GM12864 (cell line): Measurements from ENCODE around the gene DNMT3A.

Source experiments
- DNase-seq: peaks from one replicate; pipeline ENCODE4 v3.0.0-alpha.2; 2011; ENCODE audit warnings: low read depth
- H3K4me3 ChIP-seq: 2 replicates; pipeline ENCODE4 v1.5.1; 2011; ENCODE audit warnings: mild to moderate bottlenecking, low read depth, low read length, control low read depth
- TF ChIP-seq, protein P1 (sequence below): IDR thresholded peaks from 2 replicates; pipeline ENCODE4 v1.5.1; 2011; ENCODE audit warnings: low read depth, mild to moderate bottlenecking, moderate library complexity, low read length, control low read depth, inconsistent platforms; ENCODE audit errors: missing control alignments

The DNMT3A gene

DNA sequence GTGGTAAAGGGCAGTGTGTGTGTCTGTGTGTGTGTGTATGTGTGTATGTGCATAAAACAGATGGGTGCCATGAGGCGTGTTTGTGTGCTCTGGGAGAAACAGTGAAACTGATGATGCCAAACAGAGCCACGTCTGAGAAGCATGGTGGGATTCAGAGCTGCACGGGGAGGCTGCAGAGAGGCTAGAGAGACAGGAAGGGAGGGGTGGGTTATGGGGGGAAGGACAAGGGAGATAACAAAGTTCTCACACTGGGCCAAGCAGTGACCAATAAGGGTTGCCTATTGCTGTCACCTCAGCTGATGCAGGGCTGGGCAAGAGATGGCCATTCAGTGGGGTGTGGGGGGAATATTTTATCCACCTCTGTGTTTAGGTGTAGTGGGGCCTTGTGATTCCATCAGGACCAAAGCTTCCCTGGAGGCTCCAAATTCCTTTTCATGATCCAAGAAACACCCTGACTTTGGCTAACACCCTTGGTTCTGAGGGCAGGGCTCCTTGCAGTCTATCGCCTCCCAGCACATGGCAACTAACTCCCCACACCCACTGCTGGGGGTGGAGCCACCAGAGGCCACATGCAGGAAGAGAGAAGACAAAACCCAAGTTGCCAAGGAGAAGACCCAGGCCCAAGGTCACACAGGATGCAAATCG is 119.1 kb downstream of the DNMT3A start:
- no peak for DNase-seq
- TF ChIP-seq, protein P1, sequence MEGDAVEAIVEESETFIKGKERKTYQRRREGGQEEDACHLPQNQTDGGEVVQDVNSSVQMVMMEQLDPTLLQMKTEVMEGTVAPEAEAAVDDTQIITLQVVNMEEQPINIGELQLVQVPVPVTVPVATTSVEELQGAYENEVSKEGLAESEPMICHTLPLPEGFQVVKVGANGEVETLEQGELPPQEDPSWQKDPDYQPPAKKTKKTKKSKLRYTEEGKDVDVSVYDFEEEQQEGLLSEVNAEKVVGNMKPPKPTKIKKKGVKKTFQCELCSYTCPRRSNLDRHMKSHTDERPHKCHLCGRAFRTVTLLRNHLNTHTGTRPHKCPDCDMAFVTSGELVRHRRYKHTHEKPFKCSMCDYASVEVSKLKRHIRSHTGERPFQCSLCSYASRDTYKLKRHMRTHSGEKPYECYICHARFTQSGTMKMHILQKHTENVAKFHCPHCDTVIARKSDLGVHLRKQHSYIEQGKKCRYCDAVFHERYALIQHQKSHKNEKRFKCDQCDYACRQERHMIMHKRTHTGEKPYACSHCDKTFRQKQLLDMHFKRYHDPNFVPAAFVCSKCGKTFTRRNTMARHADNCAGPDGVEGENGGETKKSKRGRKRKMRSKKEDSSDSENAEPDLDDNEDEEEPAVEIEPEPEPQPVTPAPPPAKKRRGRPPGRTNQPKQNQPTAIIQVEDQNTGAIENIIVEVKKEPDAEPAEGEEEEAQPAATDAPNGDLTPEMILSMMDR, result no peak

DNA sequence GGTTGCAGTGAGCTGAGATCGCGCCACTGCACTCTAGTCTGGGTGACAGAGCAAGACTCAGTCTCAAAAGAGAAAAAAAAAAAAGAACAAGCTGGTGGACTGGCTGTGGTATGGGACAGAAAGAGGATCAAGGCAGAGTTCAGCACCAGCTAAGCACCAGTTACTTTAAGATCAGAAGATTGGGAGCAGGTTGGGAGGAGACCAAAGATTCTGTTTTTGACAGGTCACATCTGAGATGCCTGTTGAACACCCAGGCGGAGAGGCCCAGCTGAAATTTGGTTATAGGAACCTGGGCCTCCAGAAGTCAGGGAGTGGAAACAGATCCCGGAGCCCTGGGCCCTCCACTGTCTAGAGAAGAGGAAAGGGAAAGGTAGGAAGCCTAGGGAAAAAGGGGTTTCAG is 120.1 kb downstream of the DNMT3A start:
- H3K4me3 ChIP-seq, result no peak overlapping the region
- TF ChIP-seq, protein P1, result no peak
- DNase-seq, result no peak

More for the DNA sequence above, 119.1 kb downstream of the DNMT3A start:
- H3K4me3 ChIP-seq, result no peak overlapping the region

DNA sequence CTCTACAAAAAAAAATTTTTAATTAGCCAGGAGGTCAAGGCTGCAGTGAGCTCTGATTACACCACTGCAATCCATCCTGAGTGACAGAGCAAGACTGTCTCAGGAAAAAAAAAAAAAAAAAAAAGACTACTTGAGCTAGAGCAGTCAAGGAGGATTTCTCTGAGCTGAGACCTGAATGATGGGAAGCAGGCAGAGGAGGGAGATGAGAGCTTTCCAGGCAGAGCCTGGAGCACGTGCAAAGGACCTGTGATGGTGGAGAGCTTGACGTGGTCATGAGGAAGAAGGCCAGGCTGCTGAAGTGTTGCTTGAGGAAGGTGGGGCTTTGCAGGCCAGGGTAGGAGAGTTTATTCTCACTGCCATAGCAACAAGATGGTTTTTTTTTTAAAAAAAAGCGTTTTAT is 121.4 kb downstream of the DNMT3A start:
- TF ChIP-seq, protein P1, result no peak
- DNase-seq, result no peak
- H3K4me3 ChIP-seq, result no peak overlapping the region

DNA sequence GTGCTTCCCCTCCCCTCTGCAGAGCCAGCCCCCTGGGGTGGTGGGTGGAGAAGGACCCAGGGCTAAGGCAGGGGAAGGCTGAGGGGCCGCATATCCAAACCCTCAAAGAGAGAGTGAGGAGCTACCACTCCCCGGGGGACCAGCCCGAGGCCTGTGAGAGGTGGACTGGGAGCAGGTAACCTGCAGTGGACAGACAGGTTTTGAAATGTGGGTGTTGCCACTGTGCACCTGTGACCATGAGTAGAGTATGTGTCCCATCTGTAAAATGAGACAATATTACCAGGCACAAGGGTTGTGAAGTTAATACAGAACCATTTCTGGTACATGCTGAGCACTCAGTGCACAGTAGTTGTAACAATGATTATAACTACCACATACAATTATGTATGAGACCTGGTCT is 122.1 kb downstream of the DNMT3A start:
- TF ChIP-seq, protein P1, result no peak
- DNase-seq, result no peak
- no peak overlapping the region for H3K4me3 ChIP-seq

DNA sequence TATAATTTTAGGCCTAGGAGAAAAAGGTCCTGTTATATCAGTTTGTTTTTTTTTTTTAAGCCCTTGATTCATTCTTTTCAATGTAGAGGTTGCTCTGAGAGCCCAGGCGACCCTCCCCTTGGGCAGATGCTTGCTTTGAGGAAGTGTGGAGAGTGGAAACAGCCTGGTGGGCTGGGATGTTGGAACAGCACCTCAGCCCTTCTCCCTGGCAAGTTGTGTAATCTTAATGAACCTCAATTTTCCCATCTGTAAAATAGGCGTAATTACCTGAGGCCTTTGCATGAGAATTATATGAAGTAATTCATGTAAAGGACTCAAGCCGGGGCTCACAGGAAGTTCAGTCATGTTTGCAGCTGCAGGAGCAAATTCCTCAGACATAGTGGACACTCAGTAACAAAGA is 123.6 kb downstream of the DNMT3A start:
- TF ChIP-seq, protein P1, result no peak
- no peak for DNase-seq
- H3K4me3 ChIP-seq, result no peak overlapping the region

DNA sequence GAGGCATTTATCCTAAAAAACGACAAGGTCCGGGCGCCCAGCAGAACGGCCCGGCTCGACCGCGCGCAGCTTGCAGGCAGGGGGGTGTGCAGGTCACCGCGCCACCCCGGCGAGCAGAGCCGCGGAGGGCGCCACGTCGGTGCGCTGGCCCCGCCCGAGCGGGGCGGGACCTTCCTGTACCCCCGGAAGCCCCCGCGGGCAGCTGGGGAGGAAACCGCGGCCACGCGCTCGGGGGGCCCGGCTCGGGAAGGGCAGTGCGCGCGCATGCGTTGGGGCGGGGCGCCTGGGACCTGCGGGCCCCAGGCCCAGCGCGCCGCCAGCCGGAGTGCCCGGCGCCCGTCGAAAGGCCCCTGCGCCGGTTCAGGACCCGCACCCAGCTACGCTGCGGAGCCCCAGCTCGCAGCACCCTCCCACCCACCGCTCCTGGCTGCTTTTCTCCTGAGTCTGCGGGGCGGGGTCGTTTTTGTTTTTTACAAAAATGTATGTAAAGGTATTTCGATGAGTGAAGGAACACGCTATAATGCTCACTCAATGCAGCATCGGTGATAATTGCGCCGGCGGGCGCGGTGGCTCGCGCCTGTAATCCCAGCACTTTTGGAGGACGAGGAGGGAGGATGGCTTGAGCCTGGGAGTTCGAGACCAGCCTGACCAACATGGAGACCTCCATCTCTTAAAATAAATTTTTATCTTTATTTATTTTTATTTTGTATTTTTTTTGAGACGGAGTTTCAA is 125.6 kb downstream of the DNMT3A start:
- peak; percentile 39 for DNase-seq
- peak overlapping the region; percentile 39 for H3K4me3 ChIP-seq
- TF ChIP-seq, protein P1, result no peak

DNA sequence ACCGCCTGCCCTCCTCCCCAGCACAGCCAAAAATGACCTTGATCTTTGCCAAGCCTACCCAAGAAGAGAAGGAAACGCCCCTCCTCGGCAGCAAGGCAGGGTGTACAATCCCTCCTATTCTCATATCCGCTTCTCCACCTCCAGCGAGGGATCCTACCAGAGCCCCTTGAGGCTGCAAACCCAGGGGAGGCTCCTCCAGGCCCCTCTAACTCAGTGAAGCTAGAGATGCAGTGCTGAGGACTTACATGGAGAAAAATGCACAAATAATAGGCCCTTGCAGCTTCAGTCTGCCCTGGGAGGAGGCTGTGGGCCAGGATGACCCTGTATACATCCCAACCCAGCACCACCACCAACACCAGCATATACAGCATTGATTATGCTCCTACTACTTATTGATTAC is 126.5 kb downstream of the DNMT3A start:
- DNase-seq, result no peak
- no peak overlapping the region for H3K4me3 ChIP-seq
- TF ChIP-seq, protein P1, result no peak
